Retina (tissue), 1 donor: ENCODE measurements around the gene KIRREL2.
"Not testable (repeated sequence)": the region's sequence is repeated elsewhere in the genome, so short reads cannot be mapped to it uniquely, and the experiment has no call there.

Experiments used
- DNase-seq: peaks from one replicate; pipeline ENCODE4 v3.0.0-alpha.2; 2016

The KIRREL2 gene

DNA sequence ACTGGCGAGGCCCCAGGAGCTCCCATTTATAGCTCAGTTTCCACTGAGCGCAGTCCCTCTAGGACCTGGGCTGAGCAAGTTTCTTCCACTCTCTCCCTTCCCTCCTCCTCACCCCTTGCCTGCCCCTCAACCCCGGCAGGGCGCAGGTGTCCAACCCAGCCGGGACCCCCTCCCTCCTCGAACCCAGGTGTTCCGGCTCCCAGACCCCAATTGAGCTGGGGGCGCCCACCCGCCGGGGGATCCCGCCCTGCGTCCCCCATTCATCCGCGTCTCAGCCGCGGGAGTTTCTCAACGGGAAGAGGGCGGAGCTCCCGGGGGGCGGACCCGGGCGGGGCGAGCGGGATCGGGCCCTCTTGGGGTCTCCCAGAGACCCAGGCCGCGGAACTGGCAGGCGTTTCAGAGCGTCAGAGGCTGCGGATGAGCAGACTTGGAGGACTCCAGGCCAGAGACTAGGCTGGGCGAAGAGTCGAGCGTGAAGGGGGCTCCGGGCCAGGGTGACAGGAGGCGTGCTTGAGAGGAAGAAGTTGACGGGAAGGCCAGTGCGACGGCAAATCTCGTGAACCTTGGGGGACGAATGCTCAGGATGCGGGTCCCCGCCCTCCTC, at the start of gene KIRREL2:
Gene KIRREL2 (plus strand): TSS at position 366 of the 604 bp plus-strand sequence. CDS start 209 bp downstream, at position 575.
- DNase-seq: peak; percentile 91

- DNase-seq: no peak
These were observed 49.1 kb upstream of the KIRREL2 start for GRCh38 chr19:35807633-35808032.

GRCh38 chr19:35811317-35812219, 45.1 kb upstream of the KIRREL2 start:
- DNase-seq: no peak

DNA sequence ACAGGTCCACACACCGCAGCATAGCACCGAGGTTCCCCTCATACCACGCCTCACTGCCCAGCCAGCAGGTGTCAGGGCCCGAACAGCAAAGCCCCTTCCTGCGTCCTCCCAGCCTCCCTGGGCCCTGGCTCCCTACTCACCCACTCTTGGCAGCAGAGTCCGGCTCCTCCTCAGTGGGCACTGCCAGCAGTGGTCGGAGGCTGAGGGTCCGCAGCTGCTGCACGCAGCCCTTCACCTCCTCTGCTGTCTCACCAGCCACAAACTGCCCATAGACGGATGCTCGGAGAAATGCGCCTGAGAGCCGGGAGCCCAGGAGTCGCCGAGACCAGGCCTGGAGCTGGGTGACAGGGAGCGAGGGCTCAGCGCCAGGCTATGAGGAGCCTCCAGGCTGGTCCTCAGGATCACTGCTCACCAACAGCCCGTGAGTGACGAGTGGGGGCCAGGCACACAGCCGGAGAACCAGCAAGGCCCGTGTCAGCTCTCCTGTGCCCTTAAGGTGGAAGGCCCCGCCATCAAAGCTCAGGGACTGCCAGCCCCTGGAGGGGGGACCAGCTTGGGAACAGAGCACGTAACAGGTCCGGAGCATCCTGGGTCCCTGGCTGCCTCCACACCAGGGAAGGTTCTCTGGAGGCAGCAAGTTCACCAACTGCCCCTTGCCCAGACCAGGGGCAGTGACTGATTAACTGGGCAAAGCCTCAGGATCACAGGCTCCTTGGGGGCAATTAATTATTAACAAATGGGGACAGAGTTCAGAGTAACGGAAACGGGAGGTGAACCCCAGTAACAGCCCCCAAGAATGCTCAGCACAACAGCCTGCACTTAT, 44.3 kb upstream of the KIRREL2 start, which contains the start of gene PRODH2:
Gene PRODH2 (minus strand): TSS at position 626 of the 823 bp plus-strand sequence. CDS start 40 bp downstream, at position 586.
- no peak for DNase-seq

- DNase-seq: no peak
These were observed 43.4 kb upstream of the KIRREL2 start for GRCh38 chr19:35813043-35813890.

GRCh38 chr19:35816262-35816661, 40.4 kb upstream of the KIRREL2 start:
- DNase-seq: no peak

- DNase-seq: no peak
These were observed 39.9 kb upstream of the KIRREL2 start for GRCh38 chr19:35816846-35817245.

DNA sequence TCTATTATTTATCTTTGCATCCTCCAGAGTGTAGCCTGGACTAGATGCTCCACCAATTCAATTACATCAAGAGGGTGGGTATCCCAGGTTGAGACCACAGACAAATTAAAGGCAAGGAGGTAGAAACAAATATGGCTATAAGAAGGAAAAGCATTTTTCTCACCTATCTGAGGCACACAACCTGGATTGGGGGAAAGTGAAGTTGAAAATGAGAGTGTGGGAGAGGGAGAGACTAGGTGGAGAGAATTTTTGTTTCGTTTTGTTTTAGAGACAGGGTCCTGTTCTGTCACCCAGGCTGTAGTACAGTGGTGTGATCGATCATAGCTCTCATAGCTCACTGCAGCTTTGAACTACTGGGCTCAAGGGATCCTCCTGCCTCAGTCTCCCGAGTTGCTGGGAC, 38.3 kb upstream of the KIRREL2 start:
- no peak for DNase-seq

- DNase-seq: no peak
These were observed 34.1 kb upstream of the KIRREL2 start for GRCh38 chr19:35822579-35822978.

DNA sequence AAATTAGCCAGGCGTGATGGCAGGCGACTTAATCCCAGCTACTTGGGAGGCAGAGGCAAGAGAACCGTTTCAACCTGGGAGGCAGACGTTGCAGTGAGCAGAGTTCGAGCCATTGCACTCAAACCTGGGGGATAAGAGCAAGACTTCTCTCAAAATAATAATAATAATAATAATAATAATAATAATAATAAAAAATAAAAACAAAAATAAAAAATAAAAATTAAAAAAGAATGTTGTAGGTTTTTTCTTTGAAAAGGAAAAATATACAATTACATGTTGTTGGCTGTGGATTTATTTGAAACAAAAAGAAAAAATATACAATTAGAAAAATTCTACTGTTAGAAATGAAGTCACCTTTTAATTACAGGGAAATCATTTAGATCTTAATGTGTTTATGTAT, 32.6 kb upstream of the KIRREL2 start:
- no peak for DNase-seq

- DNase-seq: peak; percentile 44
These were observed 27.9 kb upstream of the KIRREL2 start for GRCh38 chr19:35828692-35829301.

DNA sequence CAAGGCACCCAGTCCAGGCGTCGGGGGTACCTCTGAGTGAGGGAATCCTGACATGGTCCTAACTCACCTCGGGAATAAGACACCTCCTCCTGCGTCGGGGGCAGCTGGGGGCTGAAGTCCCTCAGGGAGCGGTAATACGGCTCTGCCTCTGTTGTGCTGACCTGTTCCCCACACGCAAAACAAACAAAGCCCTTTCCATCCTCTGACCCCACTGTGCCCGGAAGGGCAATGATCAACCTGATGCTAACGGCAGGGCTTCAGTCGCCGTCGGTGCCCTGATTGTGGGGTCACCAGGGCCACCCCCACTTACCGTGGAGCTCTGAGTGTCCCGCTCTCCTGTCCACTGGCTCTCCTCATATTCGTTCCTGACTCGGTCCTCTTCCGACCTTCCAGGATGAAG, 25.7 kb upstream of the KIRREL2 start:
- DNase-seq: no peak

GRCh38 chr19:35832054-35832453, 24.7 kb upstream of the KIRREL2 start:
- no peak for DNase-seq

- DNase-seq: no peak
These were observed 22.7 kb upstream of the KIRREL2 start for GRCh38 chr19:35833972-35834371.

- DNase-seq: not testable (repeated sequence)
These were observed 20.6 kb upstream of the KIRREL2 start for GRCh38 chr19:35836096-35836495.

DNA sequence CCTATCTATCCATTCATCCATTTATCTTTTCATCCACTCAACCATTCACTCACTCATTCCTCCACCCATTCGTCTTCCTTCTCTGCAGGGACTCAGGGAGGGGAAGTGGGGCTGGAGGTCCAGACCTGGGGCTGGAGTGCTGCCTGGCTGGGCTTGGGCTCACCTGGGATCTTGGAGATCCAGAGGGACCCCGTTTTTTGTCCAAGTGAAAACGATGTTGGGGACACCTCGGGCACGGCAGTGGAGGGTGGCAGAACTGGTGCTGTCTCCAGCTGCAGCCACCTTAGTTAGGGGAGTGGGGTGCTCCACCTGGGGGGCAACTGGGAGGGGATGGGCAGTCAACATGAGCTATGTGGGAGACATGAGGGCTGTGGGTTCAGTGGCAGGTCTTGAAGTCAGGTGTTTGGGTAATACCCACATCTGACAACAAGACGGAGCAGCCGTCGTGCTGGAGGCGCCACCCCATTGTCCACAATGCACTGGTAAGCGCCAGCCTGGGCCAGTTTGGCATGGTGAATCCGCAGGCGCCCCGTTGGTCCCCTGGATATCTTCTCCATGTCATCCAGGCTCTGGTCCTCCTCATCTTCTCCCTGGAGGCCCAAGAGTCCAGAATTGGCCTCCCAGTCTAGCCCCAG, 14.6 kb upstream of the KIRREL2 start:
- no peak for DNase-seq

- no peak for DNase-seq
These were observed 13.9 kb upstream of the KIRREL2 start for GRCh38 chr19:35842666-35843272.

GRCh38 chr19:35843676-35844481, 12.8 kb upstream of the KIRREL2 start:
- peak; percentile 48 for DNase-seq

- no peak for DNase-seq
These were observed 12.1 kb upstream of the KIRREL2 start for GRCh38 chr19:35844482-35845214.
